Prostate gland (tissue), 2 donors: Measurements from ENCODE around the gene DEDD.

ENCODE experiments used
- POLR2AphosphoS5 ChIP-seq: sonication (generic); formaldehyde crosslinking; IDR thresholded peaks from one replicate; pipeline ENCODE4 v1.6.1; 2017; ENCODE audit warnings: antibody characterized with exemption
- TF ChIP-seq, protein P1 (sequence below), 4 experiments: fragments of 200-600 bp in 2 of 4; fragments of 450-650 bp in 2 of 4; sonication (generic) in 2 of 4; IDR thresholded peaks; 1 replicate in 3 of 4; 2 replicates in 1 of 4; pipeline ENCODE4 v1.5.1; 2016 to 2019; ENCODE audit warnings: antibody characterized with exemption in 4 of 4, mild to moderate bottlenecking in 2 of 4, moderate library complexity in 2 of 4

DNA sequence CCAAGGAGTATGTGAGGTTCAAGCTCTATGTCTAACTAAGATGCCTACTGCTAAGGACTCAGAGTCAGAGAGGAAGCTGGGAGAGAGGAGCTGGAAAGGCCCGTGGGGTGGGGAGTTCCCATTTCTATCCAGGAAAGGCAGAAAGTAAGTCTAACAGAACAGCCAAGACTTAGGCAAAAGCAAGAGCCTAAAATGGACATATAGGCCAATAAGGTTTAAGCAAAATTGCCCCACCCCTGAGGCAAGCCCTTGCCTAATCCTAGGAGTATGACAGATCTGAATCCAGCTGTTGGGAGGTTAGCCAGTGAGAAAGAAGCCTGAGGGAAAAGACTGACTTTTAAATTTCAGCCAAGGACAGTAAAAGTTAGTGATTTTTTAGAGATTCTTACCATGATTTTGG is 35.9 kb downstream of the DEDD start:
- no peak for TF ChIP-seq POLR2AphosphoS5
- TF ChIP-seq, protein P1, sequence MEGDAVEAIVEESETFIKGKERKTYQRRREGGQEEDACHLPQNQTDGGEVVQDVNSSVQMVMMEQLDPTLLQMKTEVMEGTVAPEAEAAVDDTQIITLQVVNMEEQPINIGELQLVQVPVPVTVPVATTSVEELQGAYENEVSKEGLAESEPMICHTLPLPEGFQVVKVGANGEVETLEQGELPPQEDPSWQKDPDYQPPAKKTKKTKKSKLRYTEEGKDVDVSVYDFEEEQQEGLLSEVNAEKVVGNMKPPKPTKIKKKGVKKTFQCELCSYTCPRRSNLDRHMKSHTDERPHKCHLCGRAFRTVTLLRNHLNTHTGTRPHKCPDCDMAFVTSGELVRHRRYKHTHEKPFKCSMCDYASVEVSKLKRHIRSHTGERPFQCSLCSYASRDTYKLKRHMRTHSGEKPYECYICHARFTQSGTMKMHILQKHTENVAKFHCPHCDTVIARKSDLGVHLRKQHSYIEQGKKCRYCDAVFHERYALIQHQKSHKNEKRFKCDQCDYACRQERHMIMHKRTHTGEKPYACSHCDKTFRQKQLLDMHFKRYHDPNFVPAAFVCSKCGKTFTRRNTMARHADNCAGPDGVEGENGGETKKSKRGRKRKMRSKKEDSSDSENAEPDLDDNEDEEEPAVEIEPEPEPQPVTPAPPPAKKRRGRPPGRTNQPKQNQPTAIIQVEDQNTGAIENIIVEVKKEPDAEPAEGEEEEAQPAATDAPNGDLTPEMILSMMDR (IDR thresholded peaks at IDR 0.05), result no peak
